HuH-7.5 (cell line): ENCODE results near the gene NLGN2.

Experiments used
- DNase-seq: peaks from one replicate; pipeline ENCODE4 v3.0.0; 2011; ENCODE audit warnings: low spot score

NLGN2 gene

GRCh38 chr17:7466318-7466638, 58.6 kb downstream of the NLGN2 start:
- no peak for DNase-seq

DNA sequence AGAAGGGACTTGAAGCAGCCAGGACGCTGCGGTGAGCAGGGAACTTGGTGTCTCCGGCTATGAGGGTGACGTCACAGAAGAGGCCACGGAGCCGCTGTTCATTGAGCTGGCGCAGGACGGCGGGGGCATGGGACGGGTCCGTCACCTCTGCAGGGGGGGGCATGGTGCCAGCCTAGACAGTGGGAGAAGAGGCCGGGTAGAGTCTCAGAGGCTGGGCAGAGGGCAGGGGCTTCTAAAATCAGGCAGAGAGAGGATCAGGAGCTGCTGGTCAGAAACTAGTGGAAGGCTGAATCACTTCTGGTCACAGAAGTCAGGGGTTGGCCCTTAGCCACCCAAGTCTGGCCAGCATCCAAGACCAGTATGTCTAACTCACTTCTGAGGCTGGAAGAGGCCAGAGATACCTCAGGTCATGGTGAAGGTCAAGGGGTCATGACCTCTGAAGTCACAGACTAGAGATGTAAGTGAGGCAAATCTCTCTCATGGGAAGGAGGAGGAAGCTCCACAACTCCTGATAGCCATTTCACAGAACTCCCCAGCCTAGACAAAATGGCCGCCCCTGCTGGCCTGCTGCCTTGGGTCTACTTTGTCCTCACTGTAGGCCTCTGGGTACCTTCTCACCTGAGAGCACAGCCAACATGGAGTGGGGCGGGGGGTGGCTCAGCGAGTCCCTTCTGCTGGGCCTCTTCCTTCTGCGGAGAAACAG, 59.1 kb downstream of the NLGN2 start:
- DNase-seq: no peak

DNA sequence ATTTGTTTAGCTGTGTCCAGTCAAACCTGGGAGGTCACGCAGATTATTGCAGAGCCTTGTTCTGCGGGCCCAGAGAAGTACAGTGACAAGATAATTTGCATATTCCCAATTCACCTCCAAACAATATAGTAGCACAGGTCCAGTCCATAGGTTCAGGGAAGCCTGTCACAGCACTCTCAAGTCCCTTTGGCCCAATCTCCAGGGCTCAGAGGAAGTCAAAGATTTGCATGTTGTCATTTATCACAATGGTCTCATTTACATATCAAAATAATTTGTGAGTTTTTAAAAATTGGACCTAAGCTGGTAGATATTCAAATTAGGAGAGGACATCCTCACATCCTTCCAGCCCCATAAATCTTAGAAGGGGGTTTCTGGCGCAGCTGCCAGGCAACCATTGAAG, 59.9 kb downstream of the NLGN2 start:
- no peak for DNase-seq

- no peak for DNase-seq
Observed at GRCh38 chr17:7468290-7468689, 60.6 kb downstream of the NLGN2 start.

DNA sequence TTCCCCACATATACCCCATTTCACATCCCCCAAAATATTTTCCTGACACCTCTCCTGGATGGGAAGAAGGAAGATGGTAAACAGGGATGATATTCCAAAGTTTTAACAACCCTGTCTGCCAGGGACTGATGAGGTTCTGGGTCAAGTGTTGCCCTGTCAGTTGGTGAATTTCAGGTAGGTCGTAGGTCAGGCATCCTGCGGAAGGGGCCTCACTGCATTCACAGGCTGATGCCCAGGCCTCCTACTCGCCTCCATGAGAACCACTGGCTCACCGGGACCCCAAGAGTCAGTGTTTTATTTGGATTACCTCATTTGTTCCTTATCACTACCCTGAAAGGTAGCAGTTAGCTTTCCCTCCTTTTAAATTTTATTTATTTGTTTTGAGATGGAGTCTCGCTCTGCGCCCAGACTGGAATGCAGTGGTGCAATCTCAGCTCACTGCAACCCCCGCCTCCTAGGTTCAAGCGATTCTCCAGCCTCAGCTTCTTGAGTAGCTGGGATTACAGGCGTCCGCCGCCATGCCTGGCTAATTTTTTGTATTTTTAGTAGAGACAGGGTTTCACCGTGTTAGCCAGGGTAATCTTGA, 61.3 kb downstream of the NLGN2 start:
- DNase-seq: no peak
